Activated B cell treated with CpG ODN at 0.5 μM for 24 hours (primary cell): Measurements from ENCODE around the gene SEC61G. TPM values are rescaled to one million over a fixed set of nuclear protein-coding genes. Genes with fewer than 3 reads are reported as not detected.

Source experiments
- ATAC-seq: fragments of 200-7000 bp; cut with Tn5 transposase; one replicate; pipeline ENCODE4 v1.10.0; 2021; ENCODE audit warnings: low read depth, mild to moderate bottlenecking, moderate library complexity
- CTCF ChIA-PET: fragments of 350-600 bp; sonication (Branson Sonifier 250); formaldehyde crosslinking; loops from one replicate; lab custom pipeline; 2021; ENCODE audit warnings: antibody characterized with exemption; lab: Charles Lee
- POLR2A ChIA-PET: fragments of 350-600 bp; sonication (Branson Sonifier 250); formaldehyde crosslinking; loops from one replicate; lab custom pipeline; 2021; ENCODE audit warnings: antibody characterized with exemption; lab: Charles Lee
- DNase-seq: peaks from one replicate; pipeline ENCODE4 v3.0.0; 2022
- H3K27ac Mint-ChIP-seq: one replicate; pipeline ENCODE4 v1.8.0; 2020; ENCODE audit warnings: mixed read lengths
- H3K27me3 Mint-ChIP-seq: one replicate; pipeline ENCODE4 v1.8.0; 2021; ENCODE audit warnings: mixed read lengths
- H3K36me3 Mint-ChIP-seq: one replicate; pipeline ENCODE4 v1.8.0; 2021; ENCODE audit warnings: low read depth, mixed read lengths
- H3K4me1 Mint-ChIP-seq: one replicate; pipeline ENCODE4 v1.8.0; 2021; ENCODE audit warnings: mixed read lengths
- H3K4me3 Mint-ChIP-seq: one replicate; pipeline ENCODE4 v1.8.0; 2020; ENCODE audit warnings: mild to moderate bottlenecking, mixed read lengths
- H3K9me3 Mint-ChIP-seq: one replicate; pipeline ENCODE4 v1.8.0; 2020; ENCODE audit warnings: mixed read lengths
- CTCF ChIP-seq: fragments of 200-600 bp; IDR thresholded peaks from one replicate; pipeline ENCODE4 v1.8.0; 2022; ENCODE audit warnings: antibody characterized with exemption, mild to moderate bottlenecking
- intact Hi-C: fragments of 100-400 bp; cut with micrococcal nuclease; formaldehyde crosslinking; loops from one replicate; pipeline ENCODE4 v1.15.1; 2024
- total RNA-seq: library from RNA; stranded (reverse); gene quantifications from 2 replicates; pipeline ENCODE4 v1.2.3, GENCODE V29; 2022

SEC61G gene
- 57.3 and 65.8 TPM in 2 replicates for total RNA-seq

DNA sequence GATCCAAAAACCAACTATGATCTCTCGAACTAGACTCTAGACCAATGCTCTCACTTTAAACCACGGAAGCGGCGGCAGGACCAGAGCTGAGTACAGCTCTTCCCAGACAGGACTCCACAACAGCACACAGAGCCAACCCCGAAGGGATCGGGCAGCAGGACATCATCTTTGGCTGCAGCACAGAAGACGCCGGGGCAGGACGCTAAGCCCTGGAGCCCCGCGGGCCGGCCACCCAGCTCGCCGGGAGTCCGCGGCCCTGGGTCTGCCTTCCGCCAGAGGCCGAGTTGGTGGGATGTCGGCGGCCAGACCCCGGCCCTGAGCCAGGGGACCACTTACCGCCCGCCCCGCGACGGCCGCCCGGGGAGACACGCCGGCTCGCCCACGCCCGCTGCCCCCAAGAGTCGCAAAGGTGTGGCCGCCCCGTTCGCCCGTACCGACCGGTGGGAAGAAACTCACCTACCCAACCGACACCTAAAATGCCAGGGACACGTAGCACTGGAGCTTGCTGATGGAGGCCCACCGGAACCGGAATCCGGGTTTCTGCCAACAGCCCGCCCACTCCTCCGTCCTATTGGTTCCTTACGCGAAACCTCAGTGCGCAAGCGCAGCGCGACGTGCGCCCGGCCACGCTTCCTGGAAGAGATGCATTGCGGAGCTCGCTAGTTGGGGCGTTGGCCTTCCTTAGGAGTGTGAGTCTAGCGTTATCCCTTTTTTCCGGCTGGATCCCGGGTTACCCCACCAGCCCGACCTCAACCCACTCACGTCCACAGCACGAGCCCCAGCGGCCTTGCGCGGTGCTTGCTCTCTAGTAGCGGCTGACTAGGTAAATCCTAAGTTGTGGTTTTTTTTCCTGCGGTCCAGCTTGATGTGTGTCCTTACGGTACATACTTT lies at the start of gene SEC61G:
Gene SEC61G, minus strand, starts transcription at position 510 of the 891 bp plus-strand sequence. CDS start 1,623 bp downstream, outside the sequence.
- CTCF ChIA-PET, result interaction anchor here (1.2 to 3.7 kb wide), 4 partner anchors 11 to 496 kb away, joined by 3 to 24 read pairs (median 12); no protein-coding TSS in a partner anchor
- peaks cover 29% of the 10 kb centered on the region for H3K36me3 Mint-ChIP-seq
- ATAC-seq, result peak; percentile 95
- no peaks in the 10 kb centered on the region for H3K9me3 Mint-ChIP-seq
- H3K4me3 Mint-ChIP-seq, result peak within 1 kb of the TSS; percentile 98
- peaks cover 21% of the 10 kb centered on the region for H3K4me1 Mint-ChIP-seq
- TF ChIP-seq CTCF, result no peak
- intact Hi-C loops, result loop anchor here (1.0 to 5.0 kb wide), 5 partner anchors 328 to 1347 kb away; partner anchors contain the start of genes CHCHD2, MRPS17 and ZNF713
- DNase-seq, result peak; percentile 89
- peak within 1 kb of the TSS; percentile 92 for H3K27ac Mint-ChIP-seq
- POLR2A ChIA-PET, result interaction anchor here (0.6 to 3.7 kb wide), 17 partner anchors 9 to 1347 kb away, joined by 3 to 34 read pairs (median 5); partner anchors contain the start of genes CCT6A, CHCHD2, LANCL2 and NIPSNAP2
- H3K27me3 Mint-ChIP-seq, result no peaks in the 10 kb centered on the region

DNA sequence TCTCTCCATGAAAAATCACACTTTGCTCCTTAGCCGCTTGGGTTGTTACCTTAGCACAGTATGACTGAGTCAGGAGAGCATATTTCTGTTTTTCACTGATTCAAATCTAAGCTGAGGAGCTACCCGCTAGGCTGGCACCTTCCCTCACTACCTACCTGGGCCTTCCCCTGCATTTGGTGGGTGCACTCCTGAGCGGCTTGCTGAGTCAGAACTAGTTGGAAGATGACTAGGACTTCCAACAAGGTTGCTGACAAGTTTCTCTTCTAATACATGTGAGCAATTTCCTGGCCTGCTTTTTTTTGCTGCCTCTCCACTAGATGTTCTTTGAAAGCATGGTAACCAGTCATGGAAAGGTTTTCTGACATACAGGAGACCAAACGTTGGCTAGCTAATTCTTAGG lies 43.8 kb upstream of the SEC61G start:
- H3K4me1 Mint-ChIP-seq, result no peaks in the 10 kb centered on the region
- DNase-seq (no peak), ATAC-seq (no peak)
- H3K27ac Mint-ChIP-seq, result no peak overlapping the region
- TF ChIP-seq CTCF, result no peak
- intact Hi-C loops, result no loop called here
- H3K4me3 Mint-ChIP-seq, result no peak overlapping the region
- ChIA-PET CTCF (no interaction called here), POLR2A (no interaction called here)
- H3K27me3 Mint-ChIP-seq, result peaks cover 6% of the 10 kb centered on the region
- H3K36me3 Mint-ChIP-seq, result no peaks in the 10 kb centered on the region
- no peaks in the 10 kb centered on the region for H3K9me3 Mint-ChIP-seq

GRCh38 chr7:54802114-54802513 lies 43.1 kb upstream of the SEC61G start:
- Mint-ChIP-seq H3K27ac (no peak overlapping the region), H3K27me3 (peaks cover 6% of the 10 kb centered on the region), H3K36me3 (no peaks in the 10 kb centered on the region), H3K4me3 (no peak overlapping the region), H3K9me3 (no peaks in the 10 kb centered on the region), H3K4me1 (no peaks in the 10 kb centered on the region)
- ATAC-seq (no peak), DNase-seq (no peak)
- intact Hi-C loops, result no loop called here
- CTCF ChIA-PET, result no interaction called here
- POLR2A ChIA-PET, result no interaction called here
- no peak for TF ChIP-seq CTCF

- Mint-ChIP-seq H3K9me3 (no peaks in the 10 kb centered on the region), H3K27me3 (peaks cover 6% of the 10 kb centered on the region), H3K36me3 (no peaks in the 10 kb centered on the region), H3K4me3 (no peak overlapping the region), H3K4me1 (no peaks in the 10 kb centered on the region), H3K27ac (no peak overlapping the region)
- CTCF ChIA-PET, result no interaction called here
- intact Hi-C loops, result no loop called here
- POLR2A ChIA-PET, result no interaction called here
- ATAC-seq, result no peak
- no peak for TF ChIP-seq CTCF
- no peak for DNase-seq
Observed at GRCh38 chr7:54799792-54800191, 40.8 kb upstream of the SEC61G start.

DNA sequence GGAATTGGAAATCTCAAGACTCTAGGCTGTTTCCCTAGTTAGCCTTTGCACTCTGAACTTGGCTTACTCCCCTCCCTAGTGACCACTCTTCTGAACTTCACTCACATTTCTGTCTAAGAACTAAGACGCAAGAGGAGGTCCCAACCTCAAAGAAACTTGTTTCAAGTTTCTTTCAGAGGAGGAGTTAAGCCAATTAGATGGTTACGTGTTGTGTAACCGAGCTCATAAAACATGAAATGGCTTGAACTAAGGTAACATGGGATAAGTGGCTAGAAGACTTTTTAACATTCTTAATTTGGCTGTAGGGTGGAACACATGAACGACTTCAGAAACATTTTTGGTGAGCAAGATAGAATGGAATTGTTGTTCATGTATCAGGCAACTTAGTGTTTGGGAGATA lies 39.5 kb upstream of the SEC61G start:
- CTCF ChIA-PET, result interaction anchor here (1.0 kb wide), 1 partner anchor 457 kb away, joined by 3 read pairs; no protein-coding TSS in a partner anchor
- no peak for DNase-seq
- POLR2A ChIA-PET, result no interaction called here
- peaks cover 6% of the 10 kb centered on the region for H3K27me3 Mint-ChIP-seq
- TF ChIP-seq CTCF, result no peak
- H3K36me3 Mint-ChIP-seq, result no peaks in the 10 kb centered on the region
- ATAC-seq, result no peak
- no peak overlapping the region for H3K27ac Mint-ChIP-seq
- H3K4me3 Mint-ChIP-seq, result no peak overlapping the region
- H3K4me1 Mint-ChIP-seq, result no peaks in the 10 kb centered on the region
- no peaks in the 10 kb centered on the region for H3K9me3 Mint-ChIP-seq
- intact Hi-C loops, result no loop called here
